ENCODE results near the gene TRMT112.

Gene TRMT112

GRCh38 chr11:64312947-64313346, 4.4 kb downstream of the TRMT112 start:
- TF ChIP-seq POLR2AphosphoS5 (IDR thresholded peaks at IDR 0.05; ENCODE audit: low read depth, low read length) (no peak), TAF1 (IDR thresholded peaks at IDR 0.05; ENCODE audit: borderline replicate concordance, insufficient read depth, low read length) (no peak), SIN3A (IDR thresholded peaks at IDR 0.05; ENCODE audit: borderline replicate concordance, insufficient read depth, low read length) (no peak), FOXP2 (optimal IDR thresholded peaks at IDR 0.05; ENCODE audit: borderline replicate concordance, extremely low read depth, extremely low read length, insufficient read depth) (no peak), REST (IDR thresholded peaks at IDR 0.05; ENCODE audit: insufficient read depth in 1 of 2, low read depth in 2 of 2, low read length in 2 of 2) (no peak)

GRCh38 chr11:64306876-64307622, 10.3 kb downstream of the TRMT112 start:
- no peak for TF ChIP-seq POLR2AphosphoS5 (IDR thresholded peaks at IDR 0.05; ENCODE audit: low read depth, low read length)
- no peak for TF ChIP-seq SIN3A (IDR thresholded peaks at IDR 0.05; ENCODE audit: borderline replicate concordance, insufficient read depth, low read length)
- no peak for TF ChIP-seq TAF1 (IDR thresholded peaks at IDR 0.05; ENCODE audit: borderline replicate concordance, insufficient read depth, low read length)
- no peak for TF ChIP-seq FOXP2 (optimal IDR thresholded peaks at IDR 0.05; ENCODE audit: borderline replicate concordance, extremely low read depth, extremely low read length, insufficient read depth)
- TF ChIP-seq REST (IDR thresholded peaks at IDR 0.05; ENCODE audit: insufficient read depth in 1 of 2, low read depth in 2 of 2, low read length in 2 of 2), result no peak

- no peak for TF ChIP-seq REST (IDR thresholded peaks at IDR 0.05; ENCODE audit: insufficient read depth in 1 of 2, low read depth in 2 of 2, low read length in 2 of 2)
- TF ChIP-seq TAF1 (IDR thresholded peaks at IDR 0.05; ENCODE audit: borderline replicate concordance, insufficient read depth, low read length), result no peak
- no peak for TF ChIP-seq SIN3A (IDR thresholded peaks at IDR 0.05; ENCODE audit: borderline replicate concordance, insufficient read depth, low read length)
- TF ChIP-seq POLR2AphosphoS5 (IDR thresholded peaks at IDR 0.05; ENCODE audit: low read depth, low read length), result no peak
- no peak for TF ChIP-seq FOXP2 (optimal IDR thresholded peaks at IDR 0.05; ENCODE audit: borderline replicate concordance, extremely low read depth, extremely low read length, insufficient read depth)
Measured at GRCh38 chr11:64306563-64306875, 10.8 kb downstream of the TRMT112 start.

- no peak; the same call in 1 of the 2 replicates for TF ChIP-seq POLR2AphosphoS5 (IDR thresholded peaks at IDR 0.05; ENCODE audit: low read depth, low read length)
- TF ChIP-seq REST (IDR thresholded peaks at IDR 0.05; ENCODE audit: insufficient read depth in 1 of 2, low read depth in 2 of 2, low read length in 2 of 2), result no peak
- TF ChIP-seq TAF1 (IDR thresholded peaks at IDR 0.05; ENCODE audit: borderline replicate concordance, insufficient read depth, low read length), result peak; percentile 30; the same call in 1 of the 2 replicates
- no peak for TF ChIP-seq SIN3A (IDR thresholded peaks at IDR 0.05; ENCODE audit: borderline replicate concordance, insufficient read depth, low read length)
- no peak for TF ChIP-seq FOXP2 (optimal IDR thresholded peaks at IDR 0.05; ENCODE audit: borderline replicate concordance, extremely low read depth, extremely low read length, insufficient read depth)
Measured at GRCh38 chr11:64305691-64306562, 11.4 kb downstream of the TRMT112 start.

Measured in PFSK-1 (cell line).